HG03354 (cell line): Measurements from ENCODE around the gene IGSF9B.

Experiments used
- ATAC-seq: cut with Tn5 transposase; IDR thresholded peaks from one replicate; pipeline ENCODE4 v1.9.1; 2021; ENCODE audit warnings: mild to moderate bottlenecking; ENCODE audit not compliant: unreplicated experiment, poor library complexity, severe bottlenecking

The IGSF9B gene

GRCh38 chr11:133906241-133906640, 50.5 kb downstream of the IGSF9B start:
- no peak for ATAC-seq

- no peak for ATAC-seq
These were observed 51.1 kb downstream of the IGSF9B start for GRCh38 chr11:133905677-133906156.

- ATAC-seq: no peak
These were observed 51.8 kb downstream of the IGSF9B start for GRCh38 chr11:133904818-133905515.

GRCh38 chr11:133903875-133904817, 52.6 kb downstream of the IGSF9B start:
- ATAC-seq: no peak

- ATAC-seq: no peak
These were observed 53.7 kb downstream of the IGSF9B start for GRCh38 chr11:133903056-133903455.

- no peak for ATAC-seq
These were observed 54.3 kb downstream of the IGSF9B start for GRCh38 chr11:133902506-133902905.

- ATAC-seq: no peak
These were observed 54.8 kb downstream of the IGSF9B start for GRCh38 chr11:133901999-133902398.

GRCh38 chr11:133901316-133901715, 55.5 kb downstream of the IGSF9B start:
- no peak for ATAC-seq

- ATAC-seq: no peak
These were observed 56.3 kb downstream of the IGSF9B start for GRCh38 chr11:133900176-133901105.

GRCh38 chr11:133898770-133899115, 58.0 kb downstream of the IGSF9B start:
- ATAC-seq: no peak

GRCh38 chr11:133898031-133898769, 58.6 kb downstream of the IGSF9B start:
- no peak for ATAC-seq

- no peak for ATAC-seq
These were observed 59.5 kb downstream of the IGSF9B start for GRCh38 chr11:133897331-133897650.

GRCh38 chr11:133896642-133897330, 60.0 kb downstream of the IGSF9B start:
- no peak for ATAC-seq

- ATAC-seq: peak; percentile 39
These were observed 60.7 kb downstream of the IGSF9B start for GRCh38 chr11:133896028-133896427.

- ATAC-seq: peak; percentile 31
These were observed 61.2 kb downstream of the IGSF9B start for GRCh38 chr11:133895551-133895950.

GRCh38 chr11:133895061-133895479, 61.7 kb downstream of the IGSF9B start:
- peak; percentile 67 for ATAC-seq

- ATAC-seq: no peak
These were observed 63.4 kb downstream of the IGSF9B start for GRCh38 chr11:133893381-133893780.

- no peak for ATAC-seq
These were observed 64.0 kb downstream of the IGSF9B start for GRCh38 chr11:133892584-133893380.
